Stimulated activated naive CD8-positive, alpha-beta T cell treated with anti-CD3 and anti-CD28 coated beads, Interleukin-15, amount 100 ng/mL, for 72 hours (primary cell): ENCODE results near the gene SPATA31D1.
"Not testable (repeated sequence)": the region's sequence is repeated elsewhere in the genome, so short reads cannot be mapped to it uniquely, and the experiment has no call there.

Experiments
- ATAC-seq: fragments of 150-1000 bp; cut with Tn5 transposase; 2 replicates; pipeline ENCODE4 v1.10.0; 2021; ENCODE audit warnings: mild to moderate bottlenecking, moderate library complexity
- DNase-seq, 2 donors: peaks; one replicate each; pipeline ENCODE4 v3.0.0; 2021 to 2022
- H3K27ac Mint-ChIP-seq, 2 donors: one replicate each; pipeline ENCODE4 v1.8.0; 2022; ENCODE audit warnings: mild to moderate bottlenecking in 2 of 2, mixed read lengths in 2 of 2, moderate library complexity in 2 of 2
- H3K27me3 Mint-ChIP-seq: one replicate; pipeline ENCODE4 v1.8.0; 2022; ENCODE audit warnings: mixed read lengths
- H3K4me1 Mint-ChIP-seq: one replicate; pipeline ENCODE4 v1.8.0; 2022; ENCODE audit warnings: mild to moderate bottlenecking, mixed read lengths
- H3K4me3 Mint-ChIP-seq, 2 donors: one replicate each; pipeline ENCODE4 v1.8.0; 2022; ENCODE audit warnings: mild to moderate bottlenecking in 2 of 2, mixed read lengths in 2 of 2, moderate library complexity in 1 of 2
- H3K9me3 Mint-ChIP-seq, 2 donors: one replicate each; pipeline ENCODE4 v1.8.0; 2022; ENCODE audit warnings: mixed read lengths in 2 of 2

Gene SPATA31D1

GRCh38 chr9:81988472-81988871 is at the start of gene SPATA31D1:
Gene SPATA31D1 (plus strand): TSS chr9:81988772. CDS start chr9:81988819, 47 bp downstream.
- not testable (repeated sequence) for H3K27ac Mint-ChIP-seq, H3K4me1 Mint-ChIP-seq, ATAC-seq, DNase-seq, H3K4me3 Mint-ChIP-seq, H3K27me3 Mint-ChIP-seq
- peaks cover 0 to 14% of the 10 kb centered on the region in 2 donors for H3K9me3 Mint-ChIP-seq

DNA sequence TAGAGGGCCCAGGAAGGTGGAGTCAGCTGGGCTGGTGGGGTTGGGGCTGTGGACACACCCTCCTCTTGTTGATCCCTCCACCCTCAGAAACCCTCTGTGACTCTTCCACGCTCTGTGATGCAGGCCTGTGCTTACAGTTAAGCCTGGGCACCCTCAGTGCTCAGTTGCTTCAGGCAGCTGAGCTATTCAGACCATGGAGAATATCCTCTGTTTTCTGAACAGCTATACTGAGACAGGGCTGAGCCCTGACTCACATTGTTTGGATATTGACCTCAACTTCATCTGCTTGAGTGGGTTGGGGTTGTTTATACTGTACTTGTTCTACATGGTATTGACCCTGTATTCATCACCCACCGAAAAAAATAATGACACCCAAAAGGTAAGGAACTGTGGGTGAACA is 45.2 kb upstream of the SPATA31D1 start, which contains the start of gene SPATA31D3:
Gene SPATA31D3, plus strand, starts transcription at position 108 of the 400 bp plus-strand sequence. Its CDS starts 86 bp downstream, at position 194.
- DNase-seq, H3K4me3 Mint-ChIP-seq, H3K27ac Mint-ChIP-seq, H3K4me1 Mint-ChIP-seq, H3K27me3 Mint-ChIP-seq, ATAC-seq, H3K9me3 Mint-ChIP-seq: not testable (repeated sequence)

DNA sequence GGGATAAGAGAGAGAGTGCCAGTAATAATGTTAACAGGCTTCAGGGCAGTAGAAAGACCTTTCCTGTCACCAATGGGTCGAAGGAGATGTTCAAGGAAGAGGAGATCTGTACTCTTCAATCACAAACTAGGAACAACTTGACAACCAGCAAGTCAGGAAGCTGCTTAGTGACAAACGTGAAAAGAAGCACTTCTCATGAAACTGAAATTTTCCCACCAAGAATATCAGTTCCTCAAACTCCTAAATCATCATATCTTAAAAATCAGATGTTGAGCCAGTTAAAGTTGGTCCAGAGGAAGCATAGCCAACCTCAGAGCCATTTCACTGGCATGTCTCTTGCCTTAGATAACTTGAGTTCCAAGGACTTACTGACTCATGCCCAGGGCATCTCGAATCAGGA is 39.9 kb upstream of the SPATA31D1 start:
- not testable (repeated sequence) for H3K27me3 Mint-ChIP-seq, H3K4me3 Mint-ChIP-seq, DNase-seq

GRCh38 chr9:81953096-81953495 is 35.5 kb upstream of the SPATA31D1 start:
- DNase-seq = no peak
- ATAC-seq = no peak
- Mint-ChIP-seq H3K9me3 (peaks cover 23 to 43% of the 10 kb centered on the region in 2 donors), H3K27ac (no peak overlapping the region), H3K4me3 (no peak overlapping the region), H3K27me3 (no peaks in the 10 kb centered on the region), H3K4me1 (no peaks in the 10 kb centered on the region)

More for the DNA sequence above, 39.9 kb upstream of the SPATA31D1 start:
- H3K9me3 Mint-ChIP-seq, H3K27ac Mint-ChIP-seq, ATAC-seq, H3K4me1 Mint-ChIP-seq: not testable (repeated sequence)

- DNase-seq (no peak), ATAC-seq (no peak)
- no peaks in the 10 kb centered on the region for H3K4me1 Mint-ChIP-seq
- H3K27ac Mint-ChIP-seq = no peak overlapping the region
- H3K4me3 Mint-ChIP-seq = no peak overlapping the region
- H3K27me3 Mint-ChIP-seq = no peaks in the 10 kb centered on the region
- H3K9me3 Mint-ChIP-seq = peaks cover 28 to 39% of the 10 kb centered on the region in 2 donors
These were observed 32.9 kb upstream of the SPATA31D1 start for GRCh38 chr9:81955625-81956024.

DNA sequence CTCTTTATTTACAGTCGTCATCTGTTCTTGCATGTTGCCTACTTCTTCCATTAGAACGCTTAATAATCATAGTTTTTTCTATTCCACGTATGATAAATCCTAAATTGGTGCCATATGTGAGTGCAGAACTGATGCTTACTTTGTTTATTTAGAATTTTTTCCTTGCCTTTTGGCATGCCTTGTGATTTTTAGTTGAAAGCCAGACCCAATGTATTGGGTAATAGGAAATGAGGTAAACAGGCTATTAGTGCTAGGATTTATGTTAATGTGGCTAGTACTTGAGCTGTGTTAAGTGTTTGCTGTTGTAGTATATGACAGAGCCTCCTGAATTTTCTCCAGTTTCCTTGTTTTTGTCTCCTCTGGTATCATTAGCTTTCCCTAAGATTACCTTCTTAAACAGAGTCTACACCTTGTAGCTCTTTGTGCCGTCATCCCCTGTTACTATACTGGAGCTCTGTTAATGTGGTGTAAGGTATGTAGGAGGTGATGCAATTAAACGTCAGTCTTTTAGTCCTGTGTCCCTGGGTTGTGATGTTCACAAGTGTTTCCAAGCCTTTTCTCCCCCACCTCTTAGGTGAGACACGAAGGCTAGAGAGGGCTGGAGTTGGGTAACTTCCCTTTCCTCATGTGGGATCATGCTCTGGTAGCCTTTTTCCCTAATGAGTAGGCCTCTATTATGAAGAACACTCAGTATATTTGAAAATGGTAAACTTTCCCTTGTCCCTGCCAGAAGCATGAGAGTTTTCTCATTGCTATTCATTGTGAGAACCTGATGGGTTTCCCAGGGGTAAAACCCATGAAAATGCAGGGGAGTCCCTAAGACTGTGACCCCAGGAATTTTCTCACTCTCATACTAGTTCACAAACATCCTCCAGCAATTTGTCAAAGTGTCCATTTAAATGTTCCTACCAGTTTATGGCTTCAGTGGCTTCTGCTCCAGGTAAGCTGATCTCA is 24.1 kb upstream of the SPATA31D1 start:
- no peaks in the 10 kb centered on the region for H3K4me1 Mint-ChIP-seq
- ATAC-seq (no peak), DNase-seq (no peak)
- no peaks in the 10 kb centered on the region for H3K27me3 Mint-ChIP-seq
- H3K4me3 Mint-ChIP-seq = no peak overlapping the region
- H3K9me3 Mint-ChIP-seq = peaks cover 6 to 14% of the 10 kb centered on the region in 2 donors
- H3K27ac Mint-ChIP-seq = no peak overlapping the region

GRCh38 chr9:81968026-81968425 is 20.5 kb upstream of the SPATA31D1 start:
- no peak for ATAC-seq
- no peak overlapping the region for H3K4me3 Mint-ChIP-seq
- no peaks in the 10 kb centered on the region for H3K27me3 Mint-ChIP-seq
- DNase-seq = no peak
- no peaks in the 10 kb centered on the region for H3K4me1 Mint-ChIP-seq
- no peak overlapping the region for H3K27ac Mint-ChIP-seq
- H3K9me3 Mint-ChIP-seq = peaks cover 6 to 27% of the 10 kb centered on the region in 2 donors

DNA sequence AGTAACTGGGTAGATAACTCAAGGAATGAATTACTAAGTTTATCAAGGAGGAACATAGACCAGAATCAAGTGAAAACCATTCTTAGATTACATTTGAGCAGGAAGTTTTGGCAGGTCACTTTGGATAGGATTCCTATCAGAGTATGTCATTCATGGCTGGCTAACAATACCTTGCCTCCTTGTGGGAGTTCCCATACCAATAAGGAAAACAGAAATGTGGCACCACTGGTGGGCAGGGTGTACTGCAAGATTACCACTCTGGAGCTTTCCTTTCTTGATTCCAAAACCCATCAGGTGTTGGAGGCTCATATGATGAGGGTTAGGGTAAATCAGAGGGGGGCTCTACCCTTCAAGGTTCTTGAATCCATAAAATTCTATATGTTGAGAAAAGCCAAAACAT is 18.6 kb upstream of the SPATA31D1 start:
- Mint-ChIP-seq H3K9me3 (peaks cover 0 to 27% of the 10 kb centered on the region in 2 donors), H3K4me3 (no peak overlapping the region), H3K27me3 (no peaks in the 10 kb centered on the region), H3K4me1 (no peaks in the 10 kb centered on the region), H3K27ac (no peak overlapping the region)
- no peak for DNase-seq
- ATAC-seq = no peak

DNA sequence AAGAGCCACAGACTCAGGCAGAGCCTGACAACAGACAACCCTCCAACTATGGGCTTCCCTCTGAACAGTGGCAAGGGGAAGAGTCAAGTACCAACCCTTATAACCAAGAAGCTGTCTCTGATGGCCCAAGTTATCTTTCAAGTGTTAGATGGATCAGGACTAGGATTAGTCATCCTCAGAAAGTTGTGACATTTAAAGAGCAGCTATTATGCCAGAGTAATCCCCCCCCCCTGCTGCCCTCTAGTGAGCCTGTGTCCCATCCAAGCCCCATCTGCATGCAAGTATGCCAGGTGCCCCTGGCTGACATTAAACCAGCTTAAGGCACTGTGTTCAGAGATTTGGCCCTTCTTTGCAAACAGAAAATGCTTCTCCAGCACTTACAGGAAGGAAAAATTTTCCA is 16.8 kb upstream of the SPATA31D1 start:
- H3K4me3 Mint-ChIP-seq = no peak overlapping the region
- no peak for ATAC-seq
- H3K27ac Mint-ChIP-seq = no peak overlapping the region

DNA sequence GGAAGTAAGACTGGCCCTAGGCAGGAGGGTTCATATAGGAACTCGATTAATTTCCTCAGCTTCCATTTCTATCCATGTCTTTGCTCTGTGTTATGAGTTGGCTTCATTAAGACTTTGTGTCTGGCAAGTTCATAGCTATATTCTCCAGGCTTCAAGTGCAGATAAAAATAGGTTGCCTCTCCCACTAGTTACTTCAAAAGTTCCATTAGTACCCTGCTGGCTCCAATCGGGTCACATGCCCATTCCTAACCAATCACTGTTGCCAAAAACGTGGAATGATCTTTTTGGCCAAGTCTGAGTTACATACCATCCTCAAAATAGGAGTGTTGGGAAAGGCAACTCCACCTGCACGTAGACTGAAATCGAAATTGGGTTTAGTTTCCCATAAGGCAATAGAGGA is 13.8 kb upstream of the SPATA31D1 start:
- ATAC-seq (no peak), DNase-seq (no peak)
- Mint-ChIP-seq H3K4me3 (no peak overlapping the region), H3K27me3 (no peaks in the 10 kb centered on the region), H3K9me3 (peaks cover 5 to 13% of the 10 kb centered on the region in 2 donors), H3K27ac (no peak overlapping the region), H3K4me1 (no peaks in the 10 kb centered on the region)

More for the DNA sequence above, 16.8 kb upstream of the SPATA31D1 start:
- Mint-ChIP-seq H3K27me3 (no peaks in the 10 kb centered on the region), H3K9me3 (peaks cover 0 to 27% of the 10 kb centered on the region in 2 donors), H3K4me1 (no peaks in the 10 kb centered on the region)
- no peak for DNase-seq

DNA sequence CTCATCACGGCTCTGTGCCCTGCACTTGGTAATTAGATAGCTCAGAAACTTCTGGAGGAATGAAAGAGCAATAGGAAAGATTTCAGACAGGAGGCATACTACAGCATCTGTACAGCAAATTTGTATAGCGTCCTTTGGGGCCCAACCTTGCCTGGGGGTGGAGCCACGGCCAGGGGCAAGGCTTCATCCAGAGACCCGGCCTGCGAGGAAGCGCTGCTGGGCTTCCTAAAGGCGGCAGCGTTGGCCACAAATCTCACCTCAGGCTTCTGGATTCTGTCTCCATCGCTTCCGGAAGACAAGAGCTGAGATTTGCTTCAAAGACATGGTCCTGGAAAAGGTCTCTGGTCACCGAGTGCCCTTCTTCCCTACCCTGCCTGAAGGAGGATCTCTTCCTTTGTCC is 12.2 kb upstream of the SPATA31D1 start:
- no peaks in the 10 kb centered on the region for H3K27me3 Mint-ChIP-seq
- H3K4me1 Mint-ChIP-seq = no peaks in the 10 kb centered on the region
- H3K4me3 Mint-ChIP-seq = no peak overlapping the region
- DNase-seq (no peak), ATAC-seq (no peak)
- H3K27ac Mint-ChIP-seq = no peak overlapping the region
- peaks cover 2 to 5% of the 10 kb centered on the region in 2 donors for H3K9me3 Mint-ChIP-seq

DNA sequence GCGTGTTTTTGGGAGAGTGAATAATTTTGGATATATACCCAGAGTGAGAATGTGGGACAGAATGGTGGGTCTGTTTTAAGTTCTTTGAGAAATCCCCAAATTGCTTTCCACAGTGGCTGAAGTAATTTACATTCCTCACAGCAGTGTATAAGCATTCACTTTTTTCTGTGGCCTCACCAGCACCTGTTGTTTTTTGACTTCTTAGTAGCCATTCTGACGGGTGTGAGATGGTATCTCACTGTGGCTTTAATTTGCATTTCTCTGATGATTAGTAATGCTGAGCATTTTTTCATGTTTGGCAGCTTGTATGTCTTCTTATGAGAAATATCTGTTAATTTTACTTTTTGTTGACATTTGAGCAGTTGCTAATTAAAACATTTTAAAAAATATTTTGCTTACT is 9.4 kb upstream of the SPATA31D1 start:
- no peak for ATAC-seq
- Mint-ChIP-seq H3K4me1 (no peaks in the 10 kb centered on the region), H3K9me3 (peaks cover 0 to 5% of the 10 kb centered on the region in 2 donors), H3K27me3 (no peaks in the 10 kb centered on the region), H3K4me3 (no peak overlapping the region), H3K27ac (no peak overlapping the region)
- DNase-seq = no peak

GRCh38 chr9:81980568-81980967 is 8.0 kb upstream of the SPATA31D1 start:
- no peak for ATAC-seq
- no peak overlapping the region for H3K27ac Mint-ChIP-seq
- peaks cover 0 to 5% of the 10 kb centered on the region in 2 donors for H3K9me3 Mint-ChIP-seq
- no peaks in the 10 kb centered on the region for H3K27me3 Mint-ChIP-seq
- no peak overlapping the region for H3K4me3 Mint-ChIP-seq
- no peak for DNase-seq
- no peaks in the 10 kb centered on the region for H3K4me1 Mint-ChIP-seq

DNA sequence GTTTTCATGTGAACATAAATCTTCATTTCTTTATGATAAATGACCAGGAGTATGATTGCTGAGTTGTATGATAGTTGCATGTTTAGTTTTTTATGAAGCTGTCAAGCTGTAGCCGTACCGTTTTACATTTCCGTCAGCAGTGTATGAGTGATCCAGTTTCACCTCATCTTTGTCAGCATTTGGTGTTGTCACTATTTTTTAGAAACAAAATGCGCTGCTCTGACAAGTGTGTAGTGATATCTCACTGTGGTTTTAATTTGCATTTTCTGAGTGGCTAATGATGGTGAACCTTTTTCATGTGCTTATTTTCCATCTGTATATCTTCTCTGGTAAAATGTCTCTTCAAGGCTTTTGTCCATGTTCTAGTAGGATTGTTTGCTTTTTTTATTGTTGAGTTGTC is 6.7 kb upstream of the SPATA31D1 start:
- H3K27me3 Mint-ChIP-seq = no peaks in the 10 kb centered on the region
- ATAC-seq = no peak
- no peaks in the 10 kb centered on the region for H3K4me1 Mint-ChIP-seq
- no peak for DNase-seq
- H3K9me3 Mint-ChIP-seq = peaks cover 0 to 5% of the 10 kb centered on the region in 2 donors
- no peak overlapping the region for H3K27ac Mint-ChIP-seq
- H3K4me3 Mint-ChIP-seq = no peak overlapping the region

DNA sequence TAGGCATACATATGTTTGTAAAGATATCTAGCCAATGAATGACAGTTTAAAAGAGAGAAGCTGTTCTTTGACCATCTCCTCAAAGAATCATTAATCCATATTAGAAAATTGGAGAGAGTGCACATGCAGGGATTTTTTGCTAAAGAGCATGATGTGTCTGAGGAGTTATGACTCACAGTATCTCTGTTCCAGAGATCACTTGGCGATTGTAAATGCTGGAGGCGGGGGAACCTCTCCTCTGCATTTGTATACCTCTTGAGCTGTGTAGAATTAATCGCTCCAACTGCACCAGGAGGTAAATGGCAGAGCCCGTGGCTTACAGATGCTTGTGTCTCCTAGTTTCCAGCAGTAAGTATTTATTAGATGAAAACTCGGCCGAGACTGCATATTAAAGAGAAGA is 3.6 kb upstream of the SPATA31D1 start:
- Mint-ChIP-seq H3K27me3 (no peaks in the 10 kb centered on the region), H3K4me3 (no peak overlapping the region), H3K4me1 (no peaks in the 10 kb centered on the region), H3K9me3 (no peaks in the 10 kb centered on the region), H3K27ac (no peak overlapping the region)
- ATAC-seq (no peak), DNase-seq (no peak)

- H3K4me3 Mint-ChIP-seq = no peak overlapping the region
- ATAC-seq = no peak
- no peaks in the 10 kb centered on the region for H3K4me1 Mint-ChIP-seq
- H3K9me3 Mint-ChIP-seq = peaks cover 0 to 5% of the 10 kb centered on the region in 2 donors
- DNase-seq = no peak
- peaks cover 5% of the 10 kb centered on the region for H3K27me3 Mint-ChIP-seq
- no peak overlapping the region for H3K27ac Mint-ChIP-seq
These were observed 2.5 kb upstream of the SPATA31D1 start for GRCh38 chr9:81986051-81986450.
